GM13976 (cell line): ENCODE measurements around the gene NEK9.

Experiments used
- DNase-seq: peaks from one replicate; pipeline ENCODE4 v3.0.0; 2012; ENCODE audit warnings: low spot score
- CTCF ChIP-seq: IDR thresholded peaks from 2 replicates; pipeline ENCODE4 v1.5.1; 2012; ENCODE audit warnings: borderline replicate concordance, mild to moderate bottlenecking; ENCODE audit not compliant: insufficient read depth; ENCODE audit errors: extremely low read depth, missing control alignments, control extremely low read depth
- in situ Hi-C: fragments of 300-500 bp; cut with MboI; formaldehyde crosslinking; loops from one replicate; pipeline ENCODE4 v1.12.0; 2022; ENCODE audit warnings: low sequenced_read_pairs, mixed read lengths, inconsistent platforms; ENCODE audit not compliant: unreplicated experiment

The NEK9 gene

GRCh38 chr14:75081660-75082229 is 45.1 kb downstream of the NEK9 start:
- no peak for TF ChIP-seq CTCF
- in situ Hi-C loops: no loop called here
- DNase-seq: no peak

GRCh38 chr14:75079521-75079920 is 47.3 kb downstream of the NEK9 start:
- TF ChIP-seq CTCF: no peak
- in situ Hi-C loops: no loop called here
- DNase-seq: no peak

- in situ Hi-C loops: no loop called here
- DNase-seq: no peak
- no peak for TF ChIP-seq CTCF
Observed at GRCh38 chr14:75077794-75078193, 49.1 kb downstream of the NEK9 start.

GRCh38 chr14:75070383-75070782 is 56.5 kb downstream of the NEK9 start:
- TF ChIP-seq CTCF: no peak
- in situ Hi-C loops: no loop called here
- no peak for DNase-seq

- in situ Hi-C loops: no loop called here
- no peak for DNase-seq
- TF ChIP-seq CTCF: no peak
Observed at GRCh38 chr14:75069811-75070145, 57.1 kb downstream of the NEK9 start.

GRCh38 chr14:75069121-75069810 is 57.6 kb downstream of the NEK9 start, which contains the start of gene ZC2HC1C:
ZC2HC1C (plus strand) TSS chr14:75069641; CDS start chr14:75070574, 933 bp downstream.
- DNase-seq: peak; percentile 90
- TF ChIP-seq CTCF: no peak
- in situ Hi-C loops: no loop called here
